Measurements from ENCODE around the gene PAIP2B.

GRCh38 chr2:71166812-71167211 is 60.1 kb downstream of the PAIP2B start:
- TF ChIP-seq CTCF (conservative IDR thresholded peaks at IDR 0.05; ENCODE audit: low read length) (no peak), EZH2phosphoT487 (IDR thresholded peaks at IDR 0.05; ENCODE audit: borderline replicate concordance) (no peak)
